HPDE6-E6E7 (cell line): Measurements from ENCODE around the gene INSIG2.
A peak's percentile ranks its signal among the peaks of the same experiment; 100 is the strongest.
"Not testable (repeated sequence)": the region's sequence is repeated elsewhere in the genome, so short reads cannot be mapped to it uniquely, and the experiment has no call there.

Source experiments
- DNase-seq: peaks from one replicate; pipeline ENCODE4 v3.0.0; 2011; ENCODE audit warnings: missing footprints; ENCODE audit errors: extremely low spot score

The INSIG2 gene

DNA sequence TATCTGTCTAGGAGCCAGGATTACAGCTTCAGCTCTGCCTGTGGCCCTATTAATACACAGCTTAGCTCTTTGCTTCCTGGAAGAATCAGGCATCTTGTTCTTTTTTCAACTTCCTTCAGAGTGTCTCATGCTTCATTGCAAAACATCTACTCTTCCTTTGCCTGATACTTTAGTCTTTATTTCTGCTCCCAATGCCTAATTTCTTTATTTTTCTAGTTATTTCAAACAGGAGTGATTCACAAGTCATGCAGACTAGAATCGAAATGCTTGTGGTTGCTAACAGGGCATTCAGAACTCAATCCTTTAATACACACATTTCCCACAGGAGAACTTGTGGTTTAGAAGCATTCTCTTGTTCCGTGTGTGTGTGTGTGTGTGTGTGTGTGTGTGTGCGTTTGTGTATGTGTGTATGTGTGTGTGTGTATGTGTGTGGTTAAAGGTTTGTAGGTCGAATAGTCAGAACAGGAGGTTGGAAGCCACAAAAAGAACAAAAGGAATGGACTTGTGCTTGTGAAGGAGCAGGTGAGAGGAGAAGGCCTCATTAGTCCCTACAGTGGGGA is 28.3 kb upstream of the INSIG2 start:
- no peak for DNase-seq

DNA sequence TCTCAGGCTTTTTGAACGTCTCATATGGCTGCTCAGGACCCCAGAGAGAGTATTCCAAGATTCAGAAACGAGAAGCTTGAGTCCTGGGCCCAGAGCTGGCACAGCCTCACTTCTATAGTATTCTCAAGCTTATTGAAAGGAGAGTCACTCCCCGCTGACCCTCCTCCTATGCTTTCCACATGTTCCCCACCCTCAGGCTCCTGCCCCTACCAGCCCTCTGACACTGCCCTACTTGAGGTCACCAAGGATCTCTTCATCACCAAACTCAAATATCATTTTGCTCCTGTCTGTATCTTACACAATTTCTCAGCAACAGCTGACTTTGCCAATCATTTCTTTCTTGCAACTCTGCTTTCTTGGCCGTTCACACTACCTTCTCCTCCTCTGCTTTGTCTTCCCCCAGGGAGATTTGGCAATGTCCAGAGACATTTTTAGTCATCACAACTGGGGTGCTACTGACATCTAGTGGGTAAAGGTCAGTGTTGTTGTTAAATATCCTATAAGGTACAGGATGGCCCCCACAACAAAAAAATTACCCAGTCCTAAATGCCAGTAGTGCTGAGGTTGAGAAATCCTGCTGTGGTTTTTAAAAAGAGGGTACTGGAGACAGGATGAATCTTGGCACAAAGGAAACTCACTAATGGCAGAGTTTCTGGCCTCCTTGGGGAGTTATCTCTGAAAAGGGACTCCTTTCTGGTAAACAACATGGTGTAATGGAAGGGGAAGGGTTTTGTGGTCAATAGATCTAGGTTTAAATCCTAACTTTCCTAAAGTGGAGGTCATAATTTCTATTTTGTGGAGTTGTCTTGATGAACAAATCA is 26.9 kb upstream of the INSIG2 start:
- DNase-seq: peak; percentile 59

DNA sequence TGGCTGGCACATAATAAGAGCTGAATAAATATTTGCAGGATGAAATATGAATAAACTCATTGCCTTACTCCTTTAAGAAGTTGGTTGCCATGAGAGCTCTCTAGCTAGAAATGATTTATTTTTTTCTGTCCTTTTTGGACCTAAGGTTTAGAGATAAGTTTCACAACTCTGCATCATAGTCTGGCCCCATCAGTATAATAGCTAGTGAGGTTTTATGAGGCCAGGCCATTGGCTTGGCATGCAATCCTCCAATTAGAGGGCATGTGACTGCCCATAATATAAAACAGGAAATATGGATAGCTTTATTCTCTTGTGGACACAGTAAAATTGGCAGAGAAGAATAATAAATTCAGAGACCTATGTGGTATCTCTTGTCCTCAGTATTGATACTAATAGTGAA is 26.2 kb upstream of the INSIG2 start:
- DNase-seq: no peak

DNA sequence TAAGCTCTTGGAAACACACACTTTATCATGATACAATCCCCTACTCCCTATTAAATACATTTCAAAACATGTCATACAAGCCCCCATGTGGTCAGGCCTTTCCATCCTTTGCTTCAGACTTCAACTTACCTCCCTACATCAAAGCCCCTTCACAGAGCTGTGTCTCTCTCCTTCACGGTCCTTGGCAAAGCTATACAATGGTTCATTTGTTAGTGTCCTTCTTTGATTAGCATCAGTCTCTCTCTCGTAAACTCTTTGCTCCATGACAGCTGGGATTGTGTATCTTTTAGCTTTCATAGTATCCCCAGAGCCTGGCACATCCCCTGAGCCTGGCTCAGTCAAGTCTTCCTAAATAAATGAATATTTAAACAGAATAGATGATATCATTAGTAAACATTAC is 25.6 kb upstream of the INSIG2 start:
- DNase-seq: no peak

DNA sequence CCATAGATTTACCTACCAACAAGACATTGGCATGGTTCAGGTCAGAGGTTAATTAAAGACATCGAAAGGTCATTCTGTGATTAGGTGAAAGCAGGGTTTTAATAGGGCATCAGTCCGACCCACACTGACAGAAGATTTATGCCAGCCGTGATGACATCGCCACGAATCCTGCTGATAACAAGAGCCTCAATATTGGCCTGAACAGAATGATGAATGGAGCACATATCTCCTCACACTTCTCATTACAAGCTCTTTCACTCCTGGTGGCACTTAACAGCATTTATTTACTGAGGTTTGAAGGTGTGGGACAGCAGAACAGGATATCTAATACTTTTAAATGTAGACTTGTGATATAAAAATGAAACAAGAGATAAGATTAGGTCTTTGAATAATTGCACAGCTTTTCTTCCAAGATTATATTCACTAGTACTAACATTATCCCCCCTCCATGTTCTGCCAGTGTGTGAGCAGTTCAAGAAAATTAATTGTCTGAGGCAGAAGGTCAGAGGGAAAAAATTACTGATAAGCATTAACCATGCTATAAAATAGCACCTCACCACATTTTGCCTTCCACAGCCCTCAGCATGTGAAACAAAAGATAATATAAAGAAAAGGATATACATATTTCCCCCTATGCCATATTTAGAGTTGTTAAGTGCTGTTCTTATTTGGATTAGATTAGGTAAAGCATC is 23.1 kb upstream of the INSIG2 start:
- DNase-seq: no peak

DNA sequence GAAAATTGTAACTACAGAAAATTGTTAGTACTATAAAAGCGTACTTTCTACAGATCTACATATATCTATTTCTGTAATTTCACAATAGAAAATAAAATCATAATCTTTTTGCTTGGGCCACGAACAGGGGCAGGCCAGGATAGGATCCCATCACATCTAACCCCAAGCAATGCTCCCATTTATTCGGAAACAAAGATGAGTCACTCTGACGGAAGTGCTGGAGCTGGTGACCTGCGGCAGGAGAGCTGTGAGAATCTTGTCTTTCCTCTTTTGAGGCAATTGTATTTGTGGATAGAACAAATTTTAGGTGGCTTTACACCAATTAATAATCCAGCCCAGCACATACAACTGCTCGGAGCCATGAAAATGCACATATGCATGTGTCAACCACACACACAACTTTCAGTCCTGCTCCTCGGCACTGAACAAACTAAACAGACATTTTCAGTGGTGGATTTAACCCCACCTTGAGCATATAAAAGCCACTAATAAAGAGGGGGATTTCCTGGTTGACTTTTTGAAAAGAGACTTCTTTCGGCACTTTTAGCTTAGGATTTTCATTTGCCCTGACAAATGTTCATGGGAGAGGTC is 22.3 kb upstream of the INSIG2 start:
- DNase-seq: peak; percentile 29

DNA sequence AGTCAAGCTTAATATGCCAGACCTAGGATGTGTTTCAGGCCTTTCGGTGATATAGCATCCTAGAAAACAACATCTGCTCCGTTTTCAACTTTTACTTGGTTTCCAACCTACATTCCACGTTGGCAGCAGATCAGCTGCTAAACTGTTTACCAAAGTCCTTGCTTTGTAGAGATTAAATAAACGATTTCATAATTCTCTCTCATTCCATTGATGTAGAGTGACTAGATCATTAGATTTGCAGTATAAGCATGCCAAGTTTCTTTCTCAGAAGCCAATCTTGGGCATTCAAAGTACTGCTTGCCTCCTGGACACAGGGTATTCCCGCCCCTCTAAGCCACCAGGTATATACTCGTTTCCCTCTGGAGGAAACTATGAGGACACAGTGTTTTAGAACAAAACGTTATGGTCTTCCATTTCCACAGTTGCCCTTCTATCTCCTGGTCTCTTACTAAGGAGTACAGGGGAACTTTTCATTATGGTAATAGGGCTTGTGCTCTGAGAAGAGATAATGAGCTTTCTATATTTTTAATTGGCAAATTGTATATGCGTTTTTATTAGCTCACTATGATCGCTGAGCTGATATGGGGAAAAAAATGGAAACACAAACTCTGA is 10.5 kb upstream of the INSIG2 start:
- no peak for DNase-seq

DNA sequence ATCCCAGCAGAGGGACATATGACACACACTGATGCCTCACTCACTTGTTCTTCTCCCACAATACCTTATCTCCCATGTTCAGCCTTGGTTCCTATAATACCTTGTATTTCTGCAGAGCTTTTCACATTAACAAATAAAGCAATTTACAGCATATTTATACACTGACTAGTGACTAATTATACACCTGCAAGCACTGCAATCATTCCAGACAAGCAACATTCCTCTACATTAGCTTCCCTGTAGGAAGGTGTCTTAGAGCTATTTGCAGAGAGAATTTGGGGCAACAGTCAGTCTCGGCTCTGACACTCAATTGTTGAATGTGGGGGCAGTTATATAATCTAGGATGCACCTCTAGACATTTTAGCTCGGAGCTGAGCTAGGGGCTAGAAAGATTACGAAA is 9.5 kb upstream of the INSIG2 start:
- DNase-seq: peak; percentile 25

DNA sequence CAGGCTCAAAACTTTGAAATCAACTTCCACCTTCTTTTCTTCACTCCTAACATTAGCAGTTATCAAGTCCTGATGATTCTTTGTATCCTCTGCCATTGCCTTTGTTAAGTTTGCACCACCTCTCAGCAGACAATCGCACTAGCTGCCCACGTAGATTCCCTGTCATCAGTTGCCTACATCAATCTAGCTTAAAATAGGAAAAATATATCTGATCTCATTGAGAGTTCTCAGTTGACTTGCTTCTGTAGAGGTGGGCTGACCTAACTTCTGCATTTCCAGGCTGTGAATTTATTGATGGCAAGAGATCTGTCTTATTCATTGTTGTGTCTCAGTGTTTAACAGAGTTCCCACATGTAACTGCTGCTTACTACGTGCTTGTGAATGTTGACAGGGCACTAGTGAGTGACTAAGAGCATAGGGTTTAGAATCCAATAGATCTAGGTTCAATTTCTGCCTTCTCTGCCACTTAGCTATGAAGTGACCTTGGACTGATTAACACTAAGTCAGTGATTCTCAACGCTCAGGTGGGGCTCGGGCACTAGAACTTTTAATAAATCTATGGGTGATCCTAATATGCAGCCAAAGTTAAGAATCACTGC is 3.7 kb upstream of the INSIG2 start:
- no peak for DNase-seq

DNA sequence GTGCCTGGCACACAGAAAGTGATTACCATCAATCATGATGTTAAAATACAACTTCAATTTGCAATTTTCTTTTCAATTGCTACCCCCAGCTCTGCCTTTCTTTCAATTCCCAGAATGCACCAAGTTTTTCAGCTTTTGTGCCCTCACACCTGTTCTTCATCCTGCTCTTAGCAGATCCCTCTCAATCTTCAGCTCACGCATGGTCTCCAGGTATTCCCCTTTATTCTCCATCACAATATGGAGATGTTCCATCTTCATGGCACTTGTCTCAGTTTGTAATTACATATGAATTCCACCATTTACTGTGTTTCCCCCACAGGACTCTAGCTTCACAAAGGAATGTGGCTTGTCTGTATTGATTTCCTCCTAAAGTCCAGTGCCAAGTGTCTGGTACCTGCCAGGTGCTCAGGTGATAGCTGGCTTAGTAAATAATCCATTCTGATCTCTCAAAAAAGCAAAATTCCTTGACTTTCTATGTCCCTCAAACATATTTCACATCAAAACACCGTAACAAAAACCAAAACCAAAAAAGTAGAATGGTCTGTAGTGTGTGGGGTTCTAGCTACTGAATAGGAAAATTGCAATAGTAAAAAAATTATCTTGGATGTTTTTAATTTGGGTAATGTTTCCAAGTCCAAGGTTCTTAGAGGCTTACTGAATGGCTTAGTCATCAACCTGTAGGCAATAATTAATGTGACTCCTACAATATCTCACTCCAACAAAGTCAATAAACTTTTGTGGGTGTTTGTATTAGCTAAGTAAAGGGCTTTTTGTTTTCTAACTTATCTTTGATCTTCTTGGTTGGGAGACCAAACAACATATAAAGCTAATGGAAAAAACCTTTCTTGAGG is 2.9 kb upstream of the INSIG2 start:
- no peak for DNase-seq

DNA sequence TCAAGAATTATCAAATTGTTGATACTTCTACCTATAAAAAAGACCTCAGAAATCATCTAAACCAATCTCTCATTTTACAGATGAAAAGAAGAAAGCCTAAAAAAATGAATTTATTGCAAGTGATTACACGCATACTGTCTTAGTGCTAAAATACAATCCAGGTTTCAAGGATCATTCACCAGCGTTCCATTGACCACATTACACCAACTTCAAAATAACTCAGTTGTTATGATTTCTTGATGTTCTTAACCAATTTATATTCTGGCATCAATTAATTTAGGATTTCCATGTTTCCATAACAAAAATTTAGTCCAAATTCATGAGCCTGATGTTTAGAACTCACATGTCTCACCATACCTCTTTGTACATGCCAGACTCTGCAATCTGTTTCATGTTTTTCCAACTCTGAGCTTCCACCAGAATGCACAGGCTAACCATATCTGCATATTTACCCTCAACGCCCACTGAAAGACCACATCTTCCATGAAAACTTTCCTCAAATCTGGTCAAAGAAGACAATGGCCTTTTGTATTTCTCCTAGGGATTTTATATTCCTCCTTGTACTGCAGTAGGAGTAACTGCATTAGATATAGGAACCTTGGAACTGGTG is 2.1 kb upstream of the INSIG2 start:
- DNase-seq: no peak

DNA sequence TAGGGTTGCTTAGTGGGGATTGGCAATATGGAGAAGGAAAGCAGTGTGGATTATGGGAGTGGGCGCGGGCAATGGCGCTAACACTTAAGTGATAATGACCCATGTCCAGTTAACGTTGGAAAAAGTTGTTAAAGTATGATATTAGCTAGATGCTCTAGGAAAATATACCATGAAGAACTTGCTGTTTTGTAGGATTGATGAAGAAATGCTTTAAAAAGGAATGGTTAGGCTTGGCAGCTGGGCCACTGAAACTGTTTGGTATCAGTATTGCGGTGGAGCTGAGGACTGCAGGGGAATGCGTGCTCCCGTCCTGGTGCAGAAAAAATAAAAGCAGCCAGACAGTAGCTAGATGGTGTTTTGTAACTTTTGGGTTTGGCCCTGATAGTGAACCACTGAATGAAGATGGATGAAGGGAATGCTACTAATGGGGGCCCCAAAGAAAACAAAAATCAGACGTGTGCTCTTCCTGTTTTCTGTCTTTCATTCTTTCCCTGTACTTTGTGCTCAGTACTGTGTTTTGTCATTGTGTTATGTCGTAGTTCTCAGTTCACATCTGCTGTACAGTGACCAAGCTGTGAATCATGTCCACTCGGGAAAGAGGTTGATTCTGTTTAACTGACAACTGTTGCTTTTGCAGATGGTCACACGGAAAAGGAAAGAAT is 999 bp downstream of the INSIG2 start:
- peak; percentile 27 for DNase-seq

DNA sequence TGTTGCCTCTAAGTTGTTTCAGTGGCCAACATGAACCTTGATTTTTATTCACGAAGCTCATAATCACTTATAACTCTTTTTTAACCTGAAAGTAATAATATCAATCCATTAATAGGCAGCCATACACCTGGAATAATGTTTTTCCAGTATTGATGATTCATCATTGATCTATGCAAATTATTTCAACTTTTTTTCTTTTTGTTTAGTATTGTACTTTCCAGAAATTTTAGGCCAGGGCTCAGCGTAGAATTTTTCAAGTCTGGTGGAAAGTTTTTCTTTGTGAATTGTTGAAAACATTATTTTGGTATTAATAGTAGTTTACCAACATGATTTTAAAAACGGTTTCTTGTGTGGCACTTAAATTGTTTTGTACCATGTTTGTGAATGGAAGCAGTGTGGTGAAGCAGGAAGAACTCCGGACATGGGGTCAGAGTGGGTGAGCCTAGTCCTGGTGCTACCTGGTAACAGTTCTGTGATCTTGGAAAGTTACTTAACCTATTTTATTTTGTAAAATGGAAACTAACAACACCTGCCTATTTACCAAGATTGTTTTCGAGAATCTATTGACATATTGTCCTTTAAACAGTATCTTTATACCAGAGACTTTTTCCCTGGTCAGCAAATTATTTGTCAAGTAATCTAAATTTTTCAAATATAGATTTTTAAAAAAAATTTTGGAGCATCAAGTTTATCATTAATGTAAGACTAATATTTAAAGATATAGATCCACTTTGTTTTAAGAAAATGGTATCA is 2.3 kb downstream of the INSIG2 start:
- DNase-seq: no peak

DNA sequence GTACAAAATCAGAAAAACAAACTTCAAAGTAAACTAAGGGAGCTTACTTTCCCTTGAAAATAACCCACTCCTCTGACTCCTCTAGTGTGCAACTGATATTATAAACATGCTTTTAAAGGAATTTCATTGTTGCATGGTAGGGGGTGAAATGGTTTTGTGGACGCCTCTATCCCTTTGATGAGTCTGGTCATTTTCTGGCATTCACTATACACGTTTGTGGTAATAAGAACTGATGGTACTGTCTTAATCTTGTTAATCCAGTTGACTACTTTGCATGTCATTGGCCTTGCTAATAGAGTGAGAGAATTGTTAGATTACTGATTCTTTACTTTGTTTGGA is 2.8 kb downstream of the INSIG2 start:
- no peak for DNase-seq

DNA sequence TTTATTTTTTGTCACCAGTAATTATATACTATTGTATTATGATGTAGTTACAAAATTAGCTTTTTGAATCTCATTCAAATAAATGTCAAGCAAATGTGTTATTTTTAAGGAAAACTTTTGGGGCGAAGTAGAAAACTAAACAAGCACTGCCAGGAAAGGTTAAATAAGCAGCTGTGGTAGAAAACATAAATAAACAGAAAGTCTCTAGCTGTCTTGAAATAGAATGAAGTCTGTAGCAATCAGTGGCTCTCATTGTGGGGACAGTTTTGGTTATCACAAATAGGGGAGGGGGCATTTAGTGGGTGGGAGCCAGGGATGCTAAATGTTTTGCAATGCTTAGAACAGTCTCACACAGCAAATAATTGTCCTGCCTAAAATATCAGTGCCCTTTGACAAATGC is 3.4 kb downstream of the INSIG2 start:
- DNase-seq: no peak

DNA sequence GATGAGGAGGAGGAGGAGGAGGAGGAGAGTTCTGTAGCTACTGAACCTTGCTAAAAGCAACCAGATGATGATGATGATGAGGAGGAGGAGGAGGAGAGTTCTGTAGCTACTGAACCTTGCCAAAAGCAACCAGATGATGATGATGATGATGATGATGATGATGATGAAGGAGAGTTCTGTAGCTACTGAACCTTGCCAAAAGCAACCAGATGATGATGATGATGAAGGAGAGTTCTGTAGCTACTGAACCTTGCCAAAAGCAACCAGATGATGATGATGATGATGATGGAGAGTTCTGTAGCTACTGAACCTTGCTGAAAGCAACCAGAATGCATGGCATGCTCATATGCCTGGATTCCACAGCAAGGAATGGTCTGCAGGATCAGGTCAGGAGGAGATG is 5.8 kb downstream of the INSIG2 start:
- DNase-seq: not testable (repeated sequence)

DNA sequence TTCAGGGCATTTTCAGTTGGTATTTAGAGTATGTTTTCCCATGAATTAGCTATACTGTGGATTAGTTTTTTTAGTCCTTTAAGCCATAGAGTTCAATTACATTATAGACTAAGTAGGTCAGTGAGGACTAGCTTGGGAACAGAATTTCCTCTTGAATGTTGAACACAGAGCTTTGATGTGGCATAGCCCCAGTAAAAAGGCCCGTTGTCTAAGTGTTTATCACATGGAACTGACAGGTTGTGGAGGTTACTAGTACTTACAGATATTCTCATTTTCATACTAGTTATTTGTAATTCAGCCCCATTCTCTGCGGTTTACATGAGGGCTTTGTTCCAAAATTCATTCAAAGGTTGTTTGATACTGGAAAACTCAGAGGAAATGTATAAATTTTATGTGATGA is 6.2 kb downstream of the INSIG2 start:
- no peak for DNase-seq

DNA sequence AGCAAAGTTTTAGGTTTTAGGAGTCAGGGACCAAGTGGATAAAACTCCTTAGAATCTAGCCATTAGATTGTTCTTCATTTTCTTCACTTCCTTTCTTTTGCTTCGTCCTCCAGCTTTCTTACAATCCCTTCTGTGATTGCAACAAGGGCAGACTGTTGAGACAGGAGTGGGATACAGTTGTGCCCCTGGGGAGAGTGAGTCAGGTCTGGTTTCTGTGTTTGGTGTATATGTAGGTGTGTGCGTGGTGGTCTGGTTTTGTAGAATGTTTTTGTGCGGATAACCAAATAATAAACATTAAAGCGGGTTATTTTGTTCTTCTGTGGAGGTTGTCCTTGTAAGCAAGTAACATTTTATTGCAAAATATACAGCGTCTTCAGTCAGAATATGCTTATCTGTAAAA is 7.3 kb downstream of the INSIG2 start:
- DNase-seq: no peak

DNA sequence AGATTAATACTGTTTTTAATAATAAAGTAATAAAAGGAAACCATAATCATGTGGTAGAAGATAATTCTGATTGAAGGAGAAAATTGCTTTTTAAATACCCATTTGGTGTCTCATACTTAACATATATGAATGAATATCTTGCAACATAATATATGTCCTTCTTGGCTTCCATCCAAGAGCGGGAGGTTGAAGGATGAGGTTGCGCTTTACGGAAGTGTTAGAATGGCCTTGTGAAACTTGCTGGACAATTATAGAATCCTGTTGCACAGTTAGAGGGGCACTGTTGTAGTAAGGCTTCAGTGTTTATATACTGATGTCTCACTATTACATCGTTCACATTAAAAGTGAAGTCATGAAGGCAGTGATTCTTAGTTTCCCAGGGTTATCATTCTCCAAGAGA is 9.4 kb downstream of the INSIG2 start:
- no peak for DNase-seq
